Naive B cell (primary cell): ENCODE data around the gene C1orf115. TPM values are rescaled to one million over a fixed set of nuclear protein-coding genes. Genes with fewer than 3 reads are reported as not detected.

Experiments used
- ATAC-seq, 2 donors: fragments of 150-1000 bp; cut with Tn5 transposase; 2 replicates each; pipeline ENCODE4 v1.10.0; 2021; ENCODE audit warnings: low read depth in 2 of 2, mild to moderate bottlenecking in 2 of 2, moderate library complexity in 2 of 2
- DNase-seq: peaks from one replicate; pipeline ENCODE4 v3.0.0; 2022
- H3K27ac Mint-ChIP-seq, 6 donors: one replicate each; pipeline ENCODE4 v1.8.0; 2020 to 2022; ENCODE audit warnings: mild to moderate bottlenecking in 6 of 6, mixed read lengths in 6 of 6, moderate library complexity in 5 of 6, inconsistent platforms in 2 of 6
- H3K27me3 Mint-ChIP-seq, 3 donors: one replicate each; pipeline ENCODE4 v1.8.0; 2021 to 2022; ENCODE audit warnings: mixed read lengths in 3 of 3, mild to moderate bottlenecking in 1 of 3
- H3K36me3 Mint-ChIP-seq, 2 donors: one replicate each; pipeline ENCODE4 v1.8.0; 2020 to 2022; ENCODE audit warnings: mixed read lengths in 2 of 2, inconsistent platforms in 1 of 2, mild to moderate bottlenecking in 1 of 2
- H3K4me1 Mint-ChIP-seq, 3 donors: one replicate each; pipeline ENCODE4 v1.8.0; 2020 to 2022; ENCODE audit warnings: mixed read lengths in 3 of 3, inconsistent platforms in 1 of 3, mild to moderate bottlenecking in 1 of 3, moderate library complexity in 1 of 3
- H3K4me3 Mint-ChIP-seq, 8 donors: one replicate each; pipeline ENCODE4 v1.8.0; 2020 to 2022; ENCODE audit warnings: mild to moderate bottlenecking in 8 of 8, mixed read lengths in 8 of 8, moderate library complexity in 8 of 8, inconsistent platforms in 2 of 8
- H3K9me3 Mint-ChIP-seq, 7 donors: one replicate each; pipeline ENCODE4 v1.8.0; 2020 to 2022; ENCODE audit warnings: mixed read lengths in 7 of 7, mild to moderate bottlenecking in 5 of 7, inconsistent platforms in 2 of 7, moderate library complexity in 1 of 7
- polyA plus RNA-seq, 6 donors: library from polyadenylated mRNA; unstranded; fragments of 300-500 nt; fragmentation: Illumina TruSeq; gene quantifications; one replicate each; pipeline ENCODE4 v1.2.3, GENCODE V29; 2021; ENCODE audit warnings: low read depth in 6 of 6

The C1orf115 gene
- polyA plus RNA-seq, 6 donors from 2014 or later = 3.7 to 37.5 (median 5.5) TPM; not detected in 1

GRCh38 chr1:220741349-220741748 is 51.2 kb downstream of the C1orf115 start:
- H3K4me3 Mint-ChIP-seq = no peak overlapping the region

GRCh38 chr1:220741825-220742224 is 51.7 kb downstream of the C1orf115 start:
- ATAC-seq (no peak), DNase-seq (no peak)
- Mint-ChIP-seq H3K27me3 (peaks cover 32 to 63% (median 33%) of the 10 kb centered on the region in 3 donors), H3K36me3 (no peaks in the 10 kb centered on the region), H3K4me1 (no peaks in the 10 kb centered on the region), H3K27ac (no peak overlapping the region), H3K9me3 (no peaks in the 10 kb centered on the region), H3K4me3 (no peak overlapping the region)

More at GRCh38 chr1:220741349-220741748, 51.2 kb downstream of the C1orf115 start:
- H3K9me3 Mint-ChIP-seq = no peaks in the 10 kb centered on the region
- DNase-seq (no peak), ATAC-seq (no peak)
- no peaks in the 10 kb centered on the region for H3K4me1 Mint-ChIP-seq
- H3K27me3 Mint-ChIP-seq = peaks cover 28 to 61% (median 29%) of the 10 kb centered on the region in 3 donors
- no peaks in the 10 kb centered on the region for H3K36me3 Mint-ChIP-seq
- H3K27ac Mint-ChIP-seq = no peak overlapping the region

GRCh38 chr1:220742520-220742919 is 52.4 kb downstream of the C1orf115 start:
- H3K27ac Mint-ChIP-seq = no peak overlapping the region
- H3K36me3 Mint-ChIP-seq = no peaks in the 10 kb centered on the region
- peaks cover 37 to 63% (median 40%) of the 10 kb centered on the region in 3 donors for H3K27me3 Mint-ChIP-seq
- H3K9me3 Mint-ChIP-seq = no peaks in the 10 kb centered on the region
- DNase-seq (no peak), ATAC-seq (no peak)
- H3K4me3 Mint-ChIP-seq = no peak overlapping the region
- H3K4me1 Mint-ChIP-seq = peaks cover 0 to 5% (median under 1%) of the 10 kb centered on the region in 3 donors

- H3K27me3 Mint-ChIP-seq = peaks cover 59 to 70% (median 66%) of the 10 kb centered on the region in 3 donors
- no peaks in the 10 kb centered on the region for H3K36me3 Mint-ChIP-seq
- peak overlapping the region in 3 of 8 donors; percentile 40 to 80 (median 80) for H3K4me3 Mint-ChIP-seq
- ATAC-seq = no peak
- H3K4me1 Mint-ChIP-seq = peaks cover 4 to 29% (median 6%) of the 10 kb centered on the region in 3 donors
- H3K9me3 Mint-ChIP-seq = no peaks in the 10 kb centered on the region
- DNase-seq = no peak
- H3K27ac Mint-ChIP-seq = no peak overlapping the region
These were observed 56.7 kb downstream of the C1orf115 start for GRCh38 chr1:220746851-220747250.

DNA sequence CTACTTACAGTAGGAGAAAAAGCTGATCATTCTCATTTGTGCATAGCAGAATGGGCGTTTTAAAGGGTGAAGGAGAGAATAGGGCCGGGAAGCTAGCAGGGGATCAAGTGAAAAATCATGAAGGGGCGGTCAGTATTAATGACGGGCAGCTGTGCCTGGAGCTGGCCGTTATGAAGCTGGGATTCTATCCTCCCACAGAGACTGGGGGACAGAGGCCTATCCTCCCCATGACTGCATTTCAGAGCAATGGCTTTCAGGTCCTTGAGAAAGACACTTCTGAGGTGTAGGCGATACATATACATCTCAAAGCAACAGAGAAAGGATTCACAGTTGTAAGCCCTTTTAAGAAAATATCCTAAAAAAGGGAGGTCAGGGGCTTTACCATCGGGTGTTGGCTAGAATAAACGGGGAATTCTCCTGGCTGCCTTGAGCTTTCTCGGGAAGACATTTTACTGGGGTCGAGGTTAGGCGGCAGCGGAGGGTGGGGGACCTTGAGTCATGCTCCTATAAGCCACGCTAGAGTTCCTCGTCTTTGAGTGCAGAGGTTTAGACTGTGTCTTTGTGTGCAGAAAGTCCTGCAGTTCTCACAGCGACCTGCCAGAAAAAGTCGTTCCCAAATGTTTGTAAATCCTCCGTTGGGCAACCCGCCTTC is 57.4 kb downstream of the C1orf115 start:
- Mint-ChIP-seq H3K4me1 (peaks cover 4 to 29% (median 6%) of the 10 kb centered on the region in 3 donors), H3K9me3 (no peaks in the 10 kb centered on the region), H3K4me3 (peak overlapping the region; percentile 72 to 91 (median 80)), H3K27ac (peak overlapping the region in 2 of 6 donors; percentile 27 to 53), H3K36me3 (no peaks in the 10 kb centered on the region), H3K27me3 (peaks cover 59 to 70% (median 68%) of the 10 kb centered on the region in 3 donors)
- ATAC-seq (peak in 1 of 2 donors; percentile 14), DNase-seq (no peak)

GRCh38 chr1:220748089-220748934 is 58.1 kb downstream of the C1orf115 start, which contains the start of gene MTARC2:
TSS of gene MTARC2 (plus strand) at chr1:220748322. CDS start at chr1:220748532, 210 bp downstream.
- H3K27ac Mint-ChIP-seq = peak within 1 kb of the TSS in 2 of 6 donors; percentile 27 to 53

More at GRCh38 chr1:220748089-220748934, 58.1 kb downstream of the C1orf115 start, which contains the start of gene MTARC2:
- Mint-ChIP-seq H3K9me3 (no peaks in the 10 kb centered on the region), H3K4me1 (peaks cover 4 to 29% (median 6%) of the 10 kb centered on the region in 3 donors), H3K36me3 (no peaks in the 10 kb centered on the region), H3K27me3 (peaks cover 57 to 69% (median 63%) of the 10 kb centered on the region in 3 donors), H3K4me3 (peak within 1 kb of the TSS; percentile 75 to 93 (median 80))
- DNase-seq = no peak
- peak; percentile 69 for ATAC-seq

Other genes with a start within 250 kb of the C1orf115 start
- gene MARK1, start 162.2 kb upstream of the C1orf115 start, polyA plus RNA-seq = under 1 TPM in 2 of 6 donors, not detected in 4; 0.09 to 0.10 TPM
- 10 to 100 TPM in 2 of 6 donors, 1 to 10 TPM in 4; 2.4 to 23.7 (median 4.0) TPM for gene MTARC2, start 58.0 kb downstream of the C1orf115 start, polyA plus RNA-seq
- under 1 TPM in 4 of 6 donors, not detected in 2; 0.19 to 0.91 (median 0.32) TPM for gene MTARC1, start 96.5 kb downstream of the C1orf115 start, polyA plus RNA-seq
- 1 to 10 TPM in 4 of 6 donors, under 1 TPM in 1, not detected in 1; 0.92 to 3.5 (median 2.7) TPM for gene HLX, start 189.1 kb downstream of the C1orf115 start, polyA plus RNA-seq